Activated T-cell treated with anti-CD3 and anti-CD28 coated beads, Interleukin-2, amount 50 U/mL, for 48 hours (primary cell): ENCODE measurements around the gene TRAF5.

Experiments used
- DNase-seq, 2 experiments: peaks; one replicate each; pipeline ENCODE4 v3.0.0-alpha.2; 2020

Gene TRAF5

DNA sequence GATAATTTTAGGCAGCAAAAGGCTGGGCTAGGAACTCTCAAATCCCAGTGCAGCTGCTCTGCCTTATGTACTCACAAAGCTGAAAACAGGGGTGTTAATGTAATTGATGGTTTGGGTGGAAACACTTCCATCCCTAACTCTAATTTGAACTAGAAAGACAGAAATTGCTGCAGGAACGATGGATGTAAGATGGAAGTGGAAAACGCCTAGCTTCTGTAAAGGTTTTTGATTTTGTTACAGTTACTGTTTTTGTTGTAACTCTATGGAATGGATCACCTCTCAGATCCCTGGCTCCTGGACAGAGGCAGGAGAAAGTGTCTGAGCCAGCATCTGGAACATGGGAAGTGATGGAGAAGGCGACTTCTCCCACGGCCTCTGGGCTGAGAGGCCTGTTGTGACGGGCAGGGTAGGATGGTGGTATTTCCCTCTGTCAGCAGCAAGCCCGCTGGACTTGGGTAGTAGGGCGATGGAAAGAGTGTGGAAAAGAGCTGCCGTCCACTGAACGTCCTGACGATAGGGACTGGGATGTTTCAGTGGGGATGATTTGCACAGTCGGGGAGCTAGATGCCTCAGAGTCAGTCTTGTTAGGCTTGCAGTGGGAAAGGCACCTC is 1.6 kb downstream of the TRAF5 start:
- DNase-seq: no peak

DNA sequence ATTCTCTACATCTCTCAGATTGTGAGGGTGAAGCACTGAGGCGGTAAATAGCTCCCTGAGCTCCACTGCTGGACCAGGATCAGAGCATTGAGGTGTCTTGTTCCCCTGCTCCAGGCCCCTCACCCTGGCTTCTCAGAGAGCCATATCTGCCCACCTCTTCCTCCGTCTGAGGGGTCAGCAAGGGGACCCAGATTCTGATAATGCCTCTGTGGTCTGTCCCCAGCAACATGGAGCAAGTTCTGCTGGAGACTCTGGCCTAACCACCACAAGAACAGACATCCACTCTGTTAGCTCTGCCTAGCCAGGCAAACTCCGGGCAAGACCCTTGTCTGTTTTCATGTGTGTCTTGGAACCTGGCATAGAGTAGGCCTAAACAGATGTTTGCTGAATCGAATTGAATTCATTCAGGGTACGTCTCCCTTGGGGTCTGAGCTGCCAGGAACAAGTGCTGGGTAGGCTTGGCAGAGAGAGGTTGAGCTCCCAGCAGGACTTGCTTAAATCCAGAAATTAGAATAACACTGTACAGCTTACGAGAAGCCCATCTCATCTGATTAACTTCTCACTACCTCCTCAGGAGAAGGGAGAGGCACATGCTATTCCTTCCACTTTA is 2.3 kb downstream of the TRAF5 start:
- DNase-seq: no peak

DNA sequence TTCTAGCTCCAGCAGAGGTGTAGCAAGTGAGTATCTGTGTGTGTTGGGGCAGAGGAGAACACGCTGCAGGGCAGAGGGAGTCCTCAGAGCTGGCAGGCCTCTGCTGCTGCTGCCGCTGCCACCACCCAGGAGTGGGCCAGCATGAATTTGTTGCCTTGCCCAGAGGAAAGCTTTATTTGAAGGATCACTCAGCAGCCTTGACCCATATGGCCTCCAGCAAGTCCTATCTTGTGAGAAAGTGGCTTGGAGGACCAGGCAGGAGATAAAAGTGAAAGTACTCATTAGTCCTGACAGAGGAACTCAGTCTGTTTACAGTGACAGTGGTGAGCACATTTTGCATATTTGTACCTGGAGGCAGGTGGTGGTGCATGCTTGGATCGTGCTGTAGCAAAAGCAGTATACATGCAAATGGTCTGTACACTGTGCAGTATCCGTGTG is 3.1 kb downstream of the TRAF5 start:
- no peak for DNase-seq

DNA sequence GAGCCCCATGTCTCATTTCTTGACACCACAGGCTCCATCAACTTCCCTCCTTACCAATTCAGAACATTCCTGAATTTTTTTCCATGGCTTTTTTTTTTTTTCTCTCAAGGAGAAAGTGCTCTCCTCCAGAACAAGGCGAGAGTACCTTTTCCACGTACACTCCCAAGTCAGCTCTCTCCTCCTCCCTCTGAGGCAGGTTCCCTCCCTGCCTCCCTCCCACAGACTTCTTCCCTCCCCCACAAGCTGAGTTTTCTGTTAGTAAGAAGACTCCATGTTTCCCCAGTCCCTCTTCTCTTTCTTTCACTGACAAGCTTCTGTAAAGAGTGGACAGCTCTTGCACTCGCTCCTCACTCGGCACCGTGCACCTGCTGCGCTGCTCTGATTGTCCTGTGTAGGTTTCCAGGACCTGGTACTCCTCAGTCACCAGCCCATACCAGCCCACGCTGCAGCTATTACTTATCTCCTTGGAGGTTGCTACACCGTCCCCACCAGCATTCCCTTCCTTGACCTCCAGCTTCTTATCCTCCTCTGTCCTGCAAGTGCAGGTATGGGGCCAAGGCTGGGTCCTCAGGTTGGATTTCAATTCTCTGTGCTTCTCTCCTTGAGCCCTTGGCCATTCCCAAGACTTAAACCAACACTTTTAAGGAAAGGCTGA is 3.8 kb downstream of the TRAF5 start:
- DNase-seq: no peak

DNA sequence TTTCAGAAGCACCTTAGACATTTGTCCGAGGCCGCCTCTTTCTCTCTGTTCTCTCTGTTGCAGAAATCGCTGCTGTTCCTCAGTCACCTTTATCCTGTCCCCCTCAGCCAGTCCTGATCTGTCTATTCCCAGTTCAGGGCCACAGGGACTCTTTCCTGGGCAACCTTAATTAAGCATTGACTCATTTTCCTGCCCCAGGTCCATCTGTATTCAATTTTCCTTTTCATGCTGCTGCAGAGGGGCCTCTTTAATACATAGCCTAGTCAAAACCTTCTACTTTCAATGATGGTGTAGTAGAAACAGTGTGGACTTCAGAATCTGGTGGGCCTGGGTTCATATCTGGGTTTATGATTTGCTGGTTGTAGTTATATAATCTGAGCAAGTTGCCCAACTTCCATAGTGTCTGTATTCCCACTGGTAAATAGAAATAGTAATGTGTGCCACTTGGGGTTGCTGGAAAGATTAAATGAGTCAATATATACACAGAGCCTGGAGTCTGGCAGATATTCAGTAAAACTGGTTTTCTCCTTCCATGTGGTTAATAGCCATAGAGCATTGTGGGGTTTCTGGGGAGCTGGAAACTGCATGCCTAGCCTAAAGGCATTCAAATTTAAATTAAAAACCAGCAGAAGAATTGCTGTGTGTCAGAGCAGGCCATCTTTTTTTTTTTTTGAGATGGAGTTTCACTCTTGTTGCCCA is 4.5 kb downstream of the TRAF5 start:
- no peak for DNase-seq

DNA sequence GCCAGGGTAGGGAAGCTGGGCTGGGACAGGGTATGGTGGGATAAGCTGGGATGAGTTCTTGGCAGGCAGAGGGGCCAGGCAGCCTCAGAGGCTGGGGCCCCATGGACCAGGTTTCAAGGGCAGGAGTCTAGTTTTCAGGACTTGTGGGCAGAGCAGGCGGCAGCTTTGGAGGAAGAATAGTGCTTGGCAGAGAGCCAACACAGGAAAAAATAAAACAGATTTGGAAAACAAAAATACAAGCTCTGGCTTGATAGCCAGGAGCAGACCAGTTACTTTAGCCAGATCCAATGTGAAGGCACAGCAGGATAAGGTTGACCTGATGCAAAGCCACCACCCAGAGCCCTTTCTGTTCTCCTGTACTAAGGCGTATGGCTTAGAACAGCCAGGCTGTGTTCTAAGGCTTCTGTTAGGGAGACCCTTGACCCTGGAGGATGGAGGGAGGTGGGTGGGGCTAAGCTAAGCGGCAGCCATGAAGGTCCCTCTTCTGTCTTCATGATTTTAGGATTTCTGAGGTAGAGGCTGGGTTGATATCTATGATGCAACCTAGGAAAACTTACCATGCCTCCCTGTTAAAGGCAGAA is 5.5 kb downstream of the TRAF5 start:
- DNase-seq: no peak

DNA sequence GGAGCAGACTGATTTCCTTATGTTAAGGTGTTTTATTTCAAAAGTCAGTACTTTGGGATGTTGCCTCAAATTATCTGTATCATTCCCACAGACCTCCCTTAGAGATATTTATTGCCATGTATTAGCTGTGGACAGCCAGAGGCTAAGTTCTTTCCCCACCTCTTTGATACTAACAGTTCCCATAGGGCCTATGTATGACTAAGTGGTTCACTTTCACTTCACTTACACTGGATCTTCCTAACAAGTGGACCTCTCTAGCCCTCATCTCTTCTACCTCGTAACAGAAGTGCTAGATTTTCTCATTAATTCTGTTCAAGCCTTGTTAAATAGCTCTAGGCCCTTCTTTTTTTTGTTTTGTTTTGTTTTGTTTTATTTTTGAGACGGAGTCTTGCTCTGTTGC is 6.2 kb downstream of the TRAF5 start:
- DNase-seq: no peak

DNA sequence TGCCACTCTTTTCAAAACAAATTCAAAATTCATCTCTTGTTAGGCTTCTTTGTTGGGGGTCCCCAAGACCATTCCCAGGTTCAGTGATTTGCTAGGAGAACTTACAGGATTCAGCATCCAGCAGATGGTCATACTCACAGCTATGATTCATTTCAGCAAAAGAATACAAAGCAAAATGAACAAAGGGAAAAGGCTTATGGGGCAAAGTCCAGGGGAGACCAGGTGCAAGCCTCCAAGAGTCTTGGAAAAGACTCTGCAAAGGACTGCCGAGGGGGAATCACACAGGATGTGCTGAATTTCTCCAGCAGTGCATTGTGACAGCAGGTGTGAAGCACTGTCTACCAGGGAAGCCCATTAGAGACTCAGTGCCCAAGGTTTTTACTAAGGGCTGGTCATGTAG is 7.3 kb downstream of the TRAF5 start:
- no peak for DNase-seq

DNA sequence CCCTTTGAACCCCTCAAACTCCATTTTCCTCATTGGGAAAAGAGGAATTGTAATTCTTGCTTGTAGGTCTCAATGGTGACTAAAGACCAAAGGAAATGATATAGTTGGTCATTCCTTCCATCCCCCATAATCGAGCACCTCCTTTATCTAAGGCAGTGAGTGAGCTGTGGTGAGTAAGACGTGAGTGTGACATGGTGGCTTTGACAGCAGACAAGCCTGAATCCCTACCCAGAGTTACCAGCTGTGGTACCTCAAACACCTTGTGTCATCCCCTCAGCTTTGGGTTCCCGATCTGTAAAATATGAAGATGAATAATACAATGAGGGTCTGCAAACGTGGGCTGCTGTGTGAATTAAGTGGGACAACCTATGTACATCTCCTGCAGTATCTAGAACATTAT is 8.4 kb downstream of the TRAF5 start:
- DNase-seq: peak in 1 of 2 experiments; percentile 47

DNA sequence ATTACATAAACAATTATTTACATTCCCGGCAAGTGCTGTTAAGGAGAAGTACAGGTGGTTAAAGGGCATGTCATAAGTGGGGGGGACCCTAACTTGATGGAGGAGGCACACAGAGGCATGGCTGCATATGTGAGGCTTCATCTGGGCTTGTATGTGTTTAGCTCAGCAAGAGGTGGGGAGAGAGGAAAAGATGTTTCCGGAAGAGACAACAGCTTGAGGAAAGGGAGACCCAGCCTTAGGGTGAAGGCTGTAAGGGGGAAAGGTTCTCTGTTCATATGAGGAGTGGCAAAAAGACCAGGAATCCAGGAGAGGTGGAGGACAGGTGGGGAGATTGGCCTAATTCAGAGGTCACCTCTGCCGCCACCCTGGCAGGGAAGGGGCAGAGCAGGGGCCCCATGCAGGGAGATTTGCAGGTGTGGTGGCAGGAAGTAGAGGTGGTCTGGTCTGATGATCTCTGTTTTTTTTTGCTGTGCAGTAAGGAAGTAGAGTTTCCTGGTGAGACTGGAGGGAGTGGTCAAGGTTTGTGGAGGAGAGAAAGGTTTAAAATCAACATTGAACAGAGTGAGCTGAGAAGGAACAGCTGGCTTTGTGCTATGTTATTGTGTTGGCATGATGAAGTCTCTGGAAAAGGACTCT is 9.0 kb downstream of the TRAF5 start:
- no peak for DNase-seq

DNA sequence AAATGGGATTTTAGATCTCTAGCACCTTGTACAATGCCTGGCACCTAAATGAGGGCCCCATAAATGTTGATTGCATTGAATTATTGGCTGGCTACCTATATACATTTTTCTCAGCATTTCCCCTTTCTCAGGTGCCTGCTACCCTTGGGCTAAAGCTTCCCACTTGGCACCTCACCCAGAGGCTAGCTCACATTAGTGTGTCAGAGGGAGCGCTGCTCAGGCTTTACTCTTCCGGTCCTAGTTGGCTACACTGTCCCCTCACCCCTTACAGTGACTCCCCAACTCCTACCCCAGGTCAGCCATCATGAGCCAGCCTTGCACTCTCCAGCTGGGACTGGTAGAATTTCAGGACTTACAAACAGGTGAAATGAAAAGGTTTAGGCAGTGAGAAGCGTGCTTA is 9.5 kb downstream of the TRAF5 start:
- DNase-seq: no peak

DNA sequence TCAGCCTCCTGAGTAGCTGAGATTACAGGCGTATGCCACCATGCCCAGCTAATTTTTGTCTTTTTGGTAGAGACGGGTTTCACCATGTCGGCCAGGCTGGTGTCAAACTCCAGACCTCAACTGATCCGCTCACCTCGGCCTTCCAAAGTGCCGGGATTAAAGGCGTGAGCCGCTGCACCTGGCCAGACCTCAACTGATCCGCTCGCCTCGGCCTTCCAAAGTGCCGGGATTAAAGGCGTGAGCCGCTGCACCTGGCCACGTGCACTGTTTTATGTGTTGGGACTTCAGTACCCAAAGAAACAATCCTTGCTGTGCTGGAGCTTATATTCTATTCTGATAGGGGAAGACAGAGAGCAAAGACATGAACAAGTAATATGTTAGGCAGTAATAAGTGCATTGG is 10.1 kb downstream of the TRAF5 start:
- no peak for DNase-seq

DNA sequence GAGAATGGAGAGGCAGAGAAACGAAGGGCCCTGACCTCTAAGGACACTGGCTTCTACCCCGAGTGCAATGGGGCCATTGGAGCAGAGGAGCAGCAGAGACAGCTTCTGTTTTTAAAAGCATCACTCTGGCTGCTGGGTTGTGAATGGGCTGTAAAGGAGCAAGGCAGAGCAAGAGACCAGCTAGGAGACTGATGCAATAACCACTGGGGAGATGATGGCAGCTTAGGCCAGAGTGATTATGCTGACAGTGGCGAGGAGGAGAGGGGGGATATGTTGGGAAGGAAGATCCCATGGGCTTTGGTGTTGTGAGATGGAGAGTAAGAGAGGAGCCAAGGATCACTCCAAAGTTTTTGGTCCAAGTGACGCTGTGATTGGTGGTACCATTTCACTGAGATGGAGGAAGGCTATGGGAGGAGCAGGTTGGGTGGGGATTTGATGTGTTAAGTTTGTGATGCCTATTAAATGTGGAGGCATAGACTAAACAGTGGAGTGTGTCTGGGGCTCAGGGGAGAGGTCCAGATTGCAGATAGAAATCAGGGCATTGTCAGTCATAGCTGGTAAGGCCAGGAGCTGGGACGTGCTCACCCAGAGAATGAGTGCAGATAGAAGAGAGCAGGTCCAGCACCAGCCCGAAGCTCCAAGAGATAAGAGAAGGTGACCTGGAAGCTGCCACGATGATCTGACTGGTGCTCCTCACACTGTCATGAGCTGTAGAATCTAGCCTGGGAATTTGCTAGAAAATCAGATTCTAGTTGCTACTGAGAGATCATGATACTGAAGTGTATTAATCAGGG is 11.0 kb downstream of the TRAF5 start:
- no peak for DNase-seq

DNA sequence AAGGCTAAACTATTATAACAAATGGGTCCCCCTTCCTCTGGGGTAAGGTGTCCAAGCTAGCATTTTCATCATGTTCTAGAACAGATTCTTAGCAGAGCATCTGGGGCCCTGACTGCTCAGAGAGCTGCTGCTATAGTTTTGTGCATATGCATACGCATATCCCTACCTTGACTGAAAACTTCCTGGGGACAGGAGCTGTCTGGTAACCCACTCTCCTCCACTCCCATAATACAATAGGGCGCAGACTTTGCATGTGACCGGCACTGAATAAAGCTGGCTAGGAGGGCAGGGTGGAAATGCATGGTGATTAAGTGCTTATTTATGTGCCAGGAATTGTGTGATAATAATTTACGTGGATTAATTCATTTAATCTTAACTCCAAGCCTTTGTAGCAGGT is 11.6 kb downstream of the TRAF5 start:
- DNase-seq: no peak

DNA sequence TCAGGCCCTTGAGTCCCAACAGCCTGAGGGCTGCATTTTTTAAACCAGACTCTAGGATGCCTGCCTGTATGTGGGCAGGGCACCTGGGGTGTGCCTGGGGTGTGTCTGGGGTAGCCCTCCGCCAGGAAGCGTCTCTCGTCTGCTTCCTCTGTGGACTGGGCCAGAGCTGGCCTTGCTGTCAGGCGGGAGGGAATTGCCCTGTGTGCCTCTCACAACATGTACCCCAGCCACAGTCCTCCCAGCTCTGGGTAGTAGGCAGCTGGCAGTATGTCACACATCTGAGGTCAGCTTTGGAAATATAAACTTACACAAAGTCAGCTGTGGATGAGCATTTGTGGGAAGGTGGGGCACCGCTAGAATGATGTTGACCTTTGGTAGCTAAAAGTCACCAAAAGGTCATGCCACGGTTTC is 13.0 kb downstream of the TRAF5 start:
- no peak for DNase-seq

DNA sequence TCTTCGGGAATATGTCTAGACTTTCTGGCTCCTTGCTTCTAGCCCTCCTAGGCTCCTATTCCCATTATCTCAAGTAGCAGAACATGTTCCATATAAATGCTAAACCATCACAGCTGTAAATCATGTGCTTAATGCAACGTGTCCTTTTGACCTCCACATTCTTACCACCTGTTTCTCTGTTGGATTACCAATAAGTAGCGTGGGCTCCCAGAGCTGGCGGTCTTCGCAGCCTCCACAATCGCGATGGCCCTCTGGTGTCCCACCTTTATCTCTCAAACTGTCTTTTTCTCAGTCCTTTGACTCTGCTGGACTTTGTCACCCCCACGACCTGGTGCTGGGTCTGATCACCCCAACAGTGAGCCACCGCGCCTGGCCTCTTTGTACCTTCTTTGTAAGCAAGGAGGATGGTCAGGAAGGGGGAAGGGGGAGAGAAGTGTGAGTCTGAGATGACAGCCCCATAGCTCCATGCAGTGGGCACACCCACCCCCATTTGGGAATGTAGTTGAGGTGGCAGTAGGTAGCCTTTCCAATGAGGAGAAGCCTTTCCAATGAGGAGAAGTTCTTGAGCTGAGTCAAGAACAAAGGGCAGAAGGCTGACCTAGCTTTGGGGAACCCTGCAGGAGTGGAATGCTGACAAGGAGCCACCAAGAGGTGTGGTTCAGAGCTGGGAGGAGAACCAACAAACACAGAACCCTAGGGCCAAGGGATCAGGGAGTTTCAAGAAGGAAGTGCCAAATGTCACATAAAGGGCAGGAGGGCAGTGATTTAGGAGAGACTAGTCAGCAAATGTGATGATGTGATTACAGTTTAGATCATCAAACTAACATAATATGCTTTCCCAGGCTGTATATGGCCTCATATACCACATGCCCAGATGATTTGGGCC is 14.2 kb downstream of the TRAF5 start:
- DNase-seq: no peak

DNA sequence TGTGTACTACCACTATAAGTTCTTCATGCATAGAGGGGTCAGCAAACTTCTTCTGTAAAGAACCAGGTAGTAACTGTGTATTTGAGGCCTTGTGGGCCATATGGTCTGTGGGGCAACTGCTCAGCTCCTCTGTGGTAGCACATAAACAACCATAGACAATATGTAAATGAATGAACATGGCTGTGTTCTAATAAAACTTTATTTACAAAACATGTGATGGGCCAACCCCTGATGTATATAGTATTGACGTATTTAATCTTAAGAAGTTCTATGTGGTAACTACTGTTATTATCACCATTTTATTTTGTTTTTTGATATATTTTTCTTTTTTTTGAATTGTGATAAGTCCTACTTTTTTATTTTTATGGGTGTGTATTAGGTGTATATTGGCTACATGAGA is 15.4 kb downstream of the TRAF5 start:
- no peak for DNase-seq

DNA sequence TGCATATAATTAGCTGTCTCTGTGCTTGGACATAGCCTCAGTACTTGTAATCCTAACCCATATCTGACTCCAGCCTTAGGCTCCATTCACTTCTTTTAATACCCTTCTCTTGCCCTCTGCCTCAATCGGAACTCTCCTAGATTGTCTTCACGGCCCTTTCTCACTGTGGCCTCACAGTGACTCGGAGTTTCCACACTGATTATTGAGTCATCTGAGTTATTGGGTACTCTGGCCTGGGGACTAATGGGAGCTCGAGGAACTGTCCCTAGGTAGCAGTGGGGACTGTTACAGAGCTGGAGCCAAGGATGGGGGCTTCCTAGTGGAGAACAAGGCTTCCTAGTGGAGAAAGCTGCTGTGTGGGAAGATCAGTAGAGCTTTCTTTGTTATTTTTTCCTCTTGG is 17.0 kb downstream of the TRAF5 start:
- no peak for DNase-seq

DNA sequence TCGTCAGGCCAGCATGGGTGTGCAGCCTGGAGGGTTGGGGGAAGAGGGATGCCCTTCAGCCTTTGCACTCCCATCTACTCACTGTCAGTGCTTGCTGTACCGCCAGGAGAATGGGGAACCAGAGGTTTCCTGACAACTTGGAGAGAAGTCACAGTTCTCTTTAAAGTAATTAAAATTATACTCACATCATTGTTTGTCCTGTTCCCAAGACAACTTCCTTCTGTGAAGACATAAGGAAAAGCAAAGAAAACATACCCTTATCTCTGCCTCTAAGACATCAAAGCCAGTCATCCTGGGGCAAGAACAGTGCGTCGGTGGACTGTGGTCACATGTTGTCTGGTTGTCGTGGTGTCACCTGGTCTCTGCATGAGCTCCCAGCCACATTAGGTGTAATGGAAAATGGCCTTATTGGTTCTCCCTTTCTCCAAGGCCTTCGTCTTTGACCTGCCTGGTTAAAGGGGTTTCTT is 17.6 kb downstream of the TRAF5 start:
- no peak for DNase-seq

DNA sequence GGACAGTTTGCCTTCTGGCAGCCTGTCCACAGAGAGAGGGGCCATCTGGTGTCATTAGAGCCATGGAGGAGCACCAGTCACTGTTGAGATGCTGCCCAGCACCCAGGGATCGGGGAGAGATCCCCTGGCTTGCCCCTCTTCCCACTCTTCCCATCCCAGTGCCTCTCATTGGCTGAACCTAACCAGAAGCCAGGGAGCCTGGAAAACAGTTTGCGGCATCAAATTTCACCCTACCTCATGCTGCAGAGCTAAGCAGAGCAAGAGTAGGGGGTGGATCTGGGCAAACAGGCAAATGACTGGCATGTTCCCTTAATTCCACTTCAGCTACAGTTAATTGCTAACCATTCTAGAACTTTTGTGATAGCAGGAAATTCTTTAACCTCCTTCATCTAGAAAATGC is 19.1 kb downstream of the TRAF5 start:
- no peak for DNase-seq
